ENCODE measurements around the gene MAN1B1. TPM values are rescaled to one million over a fixed set of nuclear protein-coding genes. Genes with fewer than 3 reads are reported as not detected.

The MAN1B1 gene
- total and polyA plus RNA-seq, 4 donors, result 19.9 to 31.8 (median 26.5) TPM

GRCh38 chr9:137052998-137053943 is 33.5 kb upstream of the MAN1B1 start:
- H3K4me1 ChIP-seq (ENCODE audit: control insufficient read depth in 4 of 4, insufficient read depth in 4 of 4, low read length in 3 of 4), result peaks cover 21 to 45% (median 30%) of the 10 kb centered on the region in 4 donors
- DNase-seq (ENCODE audit: low spot score), result no peak
- no peaks in the 10 kb centered on the region for H3K9me3 ChIP-seq (ENCODE audit: control insufficient read depth in 4 of 4, low read length in 3 of 4)
- peak overlapping the region in 1 of 3 donors; percentile 52 for H3K4me3 ChIP-seq (ENCODE audit: low read depth in 1 of 3, low read length in 3 of 3)
- 26% methylated on average over 71 of the region's 71 CpGs for WGBS
- TF ChIP-seq TAF1 (conservative IDR thresholded peaks at IDR 0.05) (no peak), REST (IDR thresholded peaks at IDR 0.05) (no peak), GABPA (IDR thresholded peaks at IDR 0.05 in 1 of 2, conservative IDR thresholded peaks at IDR 0.05 in 1 of 2) (no peak), RXRA (IDR thresholded peaks at IDR 0.05) (no peak), HNF4A (conservative IDR thresholded peaks at IDR 0.05) (no peak), MAX (IDR thresholded peaks at IDR 0.05) (no peak), FOXA2 (IDR thresholded peaks at IDR 0.05) (no peak), ATF3 (IDR thresholded peaks at IDR 0.05) (no peak), SP1 (IDR thresholded peaks at IDR 0.05) (no peak), NR2F2 (IDR thresholded peaks at IDR 0.05) (no peak), JUND (IDR thresholded peaks at IDR 0.05) (no peak), FOXA1 (IDR thresholded peaks at IDR 0.05) (no peak), HNF4G (IDR thresholded peaks at IDR 0.05) (no peak), YY1 (IDR thresholded peaks at IDR 0.05) (no peak), CTCF (IDR thresholded peaks at IDR 0.05; ENCODE audit: low read depth, low read length, missing input control) (no peak), EGR1 (IDR thresholded peaks at IDR 0.05; ENCODE audit: low read depth in 2 of 2) (no peak), RAD21 (IDR thresholded peaks at IDR 0.05) (no peak)
- TF ChIP-seq, protein P1, sequence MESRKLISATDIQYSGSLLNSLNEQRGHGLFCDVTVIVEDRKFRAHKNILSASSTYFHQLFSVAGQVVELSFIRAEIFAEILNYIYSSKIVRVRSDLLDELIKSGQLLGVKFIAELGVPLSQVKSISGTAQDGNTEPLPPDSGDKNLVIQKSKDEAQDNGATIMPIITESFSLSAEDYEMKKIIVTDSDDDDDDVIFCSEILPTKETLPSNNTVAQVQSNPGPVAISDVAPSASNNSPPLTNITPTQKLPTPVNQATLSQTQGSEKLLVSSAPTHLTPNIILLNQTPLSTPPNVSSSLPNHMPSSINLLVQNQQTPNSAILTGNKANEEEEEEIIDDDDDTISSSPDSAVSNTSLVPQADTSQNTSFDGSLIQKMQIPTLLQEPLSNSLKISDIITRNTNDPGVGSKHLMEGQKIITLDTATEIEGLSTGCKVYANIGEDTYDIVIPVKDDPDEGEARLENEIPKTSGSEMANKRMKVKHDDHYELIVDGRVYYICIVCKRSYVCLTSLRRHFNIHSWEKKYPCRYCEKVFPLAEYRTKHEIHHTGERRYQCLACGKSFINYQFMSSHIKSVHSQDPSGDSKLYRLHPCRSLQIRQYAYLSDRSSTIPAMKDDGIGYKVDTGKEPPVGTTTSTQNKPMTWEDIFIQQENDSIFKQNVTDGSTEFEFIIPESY (IDR thresholded peaks at IDR 0.05), result no peak
- peaks cover 0 to 3% (median 0%) of the 10 kb centered on the region in 4 donors for H3K27me3 ChIP-seq (ENCODE audit: control insufficient read depth in 4 of 4, insufficient read depth in 4 of 4, low read length in 3 of 4)
- no peaks in the 10 kb centered on the region for H3K36me3 ChIP-seq (ENCODE audit: control insufficient read depth in 4 of 4, insufficient read depth in 3 of 4, low read depth in 1 of 4, low read length in 3 of 4)
- H3K27ac ChIP-seq (ENCODE audit: low read depth in 1 of 2, low read length in 2 of 2), result no peak overlapping the region
- H3K9ac ChIP-seq (ENCODE audit: low read depth in 1 of 2, low read length in 2 of 2), result no peak overlapping the region
